ENCODE data around the gene KIAA0825.

The KIAA0825 gene

DNA sequence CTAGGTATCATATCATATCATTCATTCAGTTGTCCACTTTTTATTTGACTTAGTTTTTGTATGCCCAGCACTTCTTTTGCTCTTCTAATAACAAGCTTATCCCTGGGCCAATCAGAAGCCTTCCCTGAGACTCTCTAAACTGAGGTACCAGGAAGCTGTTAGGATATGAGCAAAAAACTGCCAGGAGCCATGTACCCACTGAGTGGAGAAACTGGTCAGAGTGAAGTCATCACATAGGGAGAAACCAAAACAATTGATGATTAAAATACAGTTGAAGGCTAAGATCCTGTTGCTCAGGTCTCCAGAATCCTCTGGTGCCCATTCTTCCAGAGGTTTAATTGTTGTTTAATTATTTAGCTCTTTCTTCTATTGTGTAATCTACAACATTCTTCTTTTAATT is 120.2 kb downstream of the KIAA0825 start:
- Histone ChIP-seq H2BK120ac (ENCODE audit: insufficient read depth, low read length, poor library complexity) (no peak overlapping the region), H3K4me2 (ENCODE audit: low read length) (no peak overlapping the region), H3K4me1 (ENCODE audit: control insufficient read depth in 1 of 2, insufficient read depth in 2 of 2, low read length in 2 of 2) (no peaks in the 10 kb centered on the region), H2AK5ac (ENCODE audit: low read length) (no peak overlapping the region), H3K18ac (ENCODE audit: low read length) (no peak overlapping the region), H4K8ac (ENCODE audit: low read depth, low read length) (no peak overlapping the region), H4K91ac (ENCODE audit: low read depth, low read length) (no peak overlapping the region), H3K27me3 (ENCODE audit: insufficient read depth, low read length) (no peaks in the 10 kb centered on the region), H3K4me3 (ENCODE audit: low read depth, low read length) (no peak overlapping the region), H3K23ac (ENCODE audit: low read length) (no peak overlapping the region), H3K4ac (ENCODE audit: low read depth, low read length) (no peak overlapping the region), H4K12ac (ENCODE audit: low read depth, low read length) (no peak overlapping the region), H2AFZ (ENCODE audit: insufficient read depth, low read length, poor library complexity) (no peak overlapping the region), H3K36me3 (ENCODE audit: control insufficient read depth in 1 of 2, insufficient read depth in 2 of 2, low read length in 2 of 2) (no peaks in the 10 kb centered on the region), H3K9ac (ENCODE audit: low read length) (no peak overlapping the region), H3K9me3 (ENCODE audit: insufficient read depth, low read depth, low read length) (no peaks in the 10 kb centered on the region), H3K79me2 (ENCODE audit: control insufficient read depth, insufficient read depth, low read length, poor library complexity) (no peaks in the 10 kb centered on the region), H3K79me1 (ENCODE audit: low read length) (no peaks in the 10 kb centered on the region), H2BK12ac (ENCODE audit: low read length) (no peak overlapping the region), H3K27ac (ENCODE audit: low read depth, low read length) (no peak overlapping the region), H3K14ac (ENCODE audit: low read length) (no peak overlapping the region), H2BK5ac (ENCODE audit: low read depth, low read length, poor library complexity) (no peak overlapping the region)
- DNase-seq, result no peak

DNA sequence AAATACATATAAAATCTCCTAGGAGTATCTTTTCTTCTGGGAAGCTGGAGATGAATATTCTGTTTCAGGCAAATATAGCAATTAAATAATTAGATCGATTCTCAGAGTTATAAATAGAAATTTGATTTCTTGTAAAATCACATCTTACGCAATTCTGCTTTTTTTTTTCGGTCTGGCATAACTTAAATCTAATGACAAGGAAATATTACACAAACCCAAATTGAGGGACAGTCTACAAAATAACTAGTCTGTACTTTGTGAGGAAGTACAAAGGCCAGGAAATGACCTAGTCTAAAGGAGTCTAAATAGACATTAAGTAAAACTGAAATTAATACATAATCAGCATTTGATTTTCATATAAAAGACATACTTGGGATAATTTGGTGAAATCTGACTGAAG is 133.3 kb downstream of the KIAA0825 start:
- H3K18ac ChIP-seq (ENCODE audit: low read length), result no peak overlapping the region
- no peak overlapping the region for H2BK12ac ChIP-seq (ENCODE audit: low read length)
- no peak overlapping the region for H2BK5ac ChIP-seq (ENCODE audit: low read depth, low read length, poor library complexity)
- no peak for DNase-seq
- no peaks in the 10 kb centered on the region for H3K36me3 ChIP-seq (ENCODE audit: control insufficient read depth in 1 of 2, insufficient read depth in 2 of 2, low read length in 2 of 2)
- H2AK5ac ChIP-seq (ENCODE audit: low read length), result no peak overlapping the region
- H3K79me2 ChIP-seq (ENCODE audit: control insufficient read depth, insufficient read depth, low read length, poor library complexity), result no peaks in the 10 kb centered on the region
- H3K4ac ChIP-seq (ENCODE audit: low read depth, low read length), result no peak overlapping the region
- no peak overlapping the region for H3K14ac ChIP-seq (ENCODE audit: low read length)
- H4K8ac ChIP-seq (ENCODE audit: low read depth, low read length), result no peak overlapping the region
- H3K79me1 ChIP-seq (ENCODE audit: low read length), result no peaks in the 10 kb centered on the region
- no peak overlapping the region for H3K4me3 ChIP-seq (ENCODE audit: low read depth, low read length)
- no CpG with 5 or more reads among the region's 3 CpGs for WGBS (ENCODE audit: extremely low coverage, insufficient coverage, insufficient read length)
- H2BK120ac ChIP-seq (ENCODE audit: insufficient read depth, low read length, poor library complexity), result no peak overlapping the region
- H4K12ac ChIP-seq (ENCODE audit: low read depth, low read length), result no peak overlapping the region
- no peaks in the 10 kb centered on the region for H3K9me3 ChIP-seq (ENCODE audit: insufficient read depth, low read depth, low read length)
- H3K27me3 ChIP-seq (ENCODE audit: insufficient read depth, low read length), result no peaks in the 10 kb centered on the region
- no peak overlapping the region for H3K9ac ChIP-seq (ENCODE audit: low read length)
- no peak overlapping the region for H4K91ac ChIP-seq (ENCODE audit: low read depth, low read length)
- no peak overlapping the region for H3K23ac ChIP-seq (ENCODE audit: low read length)
- H2AFZ ChIP-seq (ENCODE audit: insufficient read depth, low read length, poor library complexity), result no peak overlapping the region
- no peaks in the 10 kb centered on the region for H3K4me1 ChIP-seq (ENCODE audit: control insufficient read depth in 1 of 2, insufficient read depth in 2 of 2, low read length in 2 of 2)
- no peak overlapping the region for H3K4me2 ChIP-seq (ENCODE audit: low read length)
- H3K27ac ChIP-seq (ENCODE audit: low read depth, low read length), result no peak overlapping the region

DNA sequence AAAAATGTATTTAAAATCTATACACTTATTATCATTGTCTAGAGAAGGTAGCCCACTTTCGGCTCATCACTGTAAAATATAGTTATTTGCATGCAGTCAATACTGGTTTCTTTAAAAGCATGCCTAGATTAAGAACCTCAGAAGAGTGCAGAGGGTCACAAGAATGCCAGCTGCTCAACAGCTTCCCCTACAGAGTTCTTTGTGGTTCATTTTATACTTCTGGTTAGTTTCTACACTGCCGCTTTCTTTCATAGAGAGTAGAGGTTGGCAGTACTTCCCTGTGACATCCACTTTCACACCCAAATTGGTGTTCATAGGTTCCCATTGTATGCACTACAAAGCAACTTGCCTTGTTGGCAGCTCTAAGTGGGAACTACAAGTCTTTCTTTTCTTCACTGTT is 137.3 kb downstream of the KIAA0825 start:
- no peak overlapping the region for H2BK120ac ChIP-seq (ENCODE audit: insufficient read depth, low read length, poor library complexity)
- no peak overlapping the region for H2BK5ac ChIP-seq (ENCODE audit: low read depth, low read length, poor library complexity)
- H3K9me3 ChIP-seq (ENCODE audit: insufficient read depth, low read depth, low read length), result no peaks in the 10 kb centered on the region
- H3K27ac ChIP-seq (ENCODE audit: low read depth, low read length), result no peak overlapping the region
- no peak overlapping the region for H4K12ac ChIP-seq (ENCODE audit: low read depth, low read length)
- no peaks in the 10 kb centered on the region for H3K4me1 ChIP-seq (ENCODE audit: control insufficient read depth in 1 of 2, insufficient read depth in 2 of 2, low read length in 2 of 2)
- no peak overlapping the region for H2AK5ac ChIP-seq (ENCODE audit: low read length)
- H3K79me2 ChIP-seq (ENCODE audit: control insufficient read depth, insufficient read depth, low read length, poor library complexity), result no peaks in the 10 kb centered on the region
- no peaks in the 10 kb centered on the region for H3K79me1 ChIP-seq (ENCODE audit: low read length)
- no peak overlapping the region for H3K4me3 ChIP-seq (ENCODE audit: low read depth, low read length)
- H3K9ac ChIP-seq (ENCODE audit: low read length), result no peak overlapping the region
- no peak overlapping the region for H3K4me2 ChIP-seq (ENCODE audit: low read length)
- no peak overlapping the region for H3K4ac ChIP-seq (ENCODE audit: low read depth, low read length)
- no peak overlapping the region for H2AFZ ChIP-seq (ENCODE audit: insufficient read depth, low read length, poor library complexity)
- no peak overlapping the region for H3K14ac ChIP-seq (ENCODE audit: low read length)
- H3K27me3 ChIP-seq (ENCODE audit: insufficient read depth, low read length), result no peaks in the 10 kb centered on the region
- WGBS (ENCODE audit: extremely low coverage, insufficient coverage, insufficient read length), result no CpG with 5 or more reads among the region's 2 CpGs
- DNase-seq, result no peak
- no peak overlapping the region for H4K8ac ChIP-seq (ENCODE audit: low read depth, low read length)
- H3K23ac ChIP-seq (ENCODE audit: low read length), result no peak overlapping the region
- H2BK12ac ChIP-seq (ENCODE audit: low read length), result no peak overlapping the region
- no peak overlapping the region for H4K91ac ChIP-seq (ENCODE audit: low read depth, low read length)
- H3K36me3 ChIP-seq (ENCODE audit: control insufficient read depth in 1 of 2, insufficient read depth in 2 of 2, low read length in 2 of 2), result no peaks in the 10 kb centered on the region
- H3K18ac ChIP-seq (ENCODE audit: low read length), result no peak overlapping the region

DNA sequence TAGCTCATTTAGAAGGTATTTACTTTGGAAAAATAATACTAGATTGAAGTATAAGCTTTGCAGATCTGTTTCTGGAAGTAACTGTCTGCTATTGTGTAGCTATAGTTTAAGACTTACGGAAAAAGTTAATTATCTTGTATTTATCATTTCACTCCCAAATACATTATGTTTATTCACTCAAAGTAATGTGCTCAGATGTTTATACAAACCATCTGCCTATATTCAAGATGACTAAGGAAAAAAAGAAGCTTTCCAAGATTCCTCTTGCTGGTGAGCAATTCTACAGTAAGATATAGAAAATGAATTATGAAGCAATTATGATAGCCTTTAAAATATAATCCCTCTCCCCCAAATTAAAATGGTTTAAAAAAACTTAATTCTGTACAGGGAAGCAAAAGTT is 137.9 kb downstream of the KIAA0825 start:
- H3K79me2 ChIP-seq (ENCODE audit: control insufficient read depth, insufficient read depth, low read length, poor library complexity), result no peaks in the 10 kb centered on the region
- H2AFZ ChIP-seq (ENCODE audit: insufficient read depth, low read length, poor library complexity), result no peak overlapping the region
- no peak overlapping the region for H3K27ac ChIP-seq (ENCODE audit: low read depth, low read length)
- H3K36me3 ChIP-seq (ENCODE audit: control insufficient read depth in 1 of 2, insufficient read depth in 2 of 2, low read length in 2 of 2), result no peaks in the 10 kb centered on the region
- no peak for DNase-seq
- no peak overlapping the region for H2AK5ac ChIP-seq (ENCODE audit: low read length)
- no peak overlapping the region for H2BK120ac ChIP-seq (ENCODE audit: insufficient read depth, low read length, poor library complexity)
- no peaks in the 10 kb centered on the region for H3K27me3 ChIP-seq (ENCODE audit: insufficient read depth, low read length)
- no peak overlapping the region for H3K4me3 ChIP-seq (ENCODE audit: low read depth, low read length)
- no peak overlapping the region for H4K8ac ChIP-seq (ENCODE audit: low read depth, low read length)
- no peaks in the 10 kb centered on the region for H3K79me1 ChIP-seq (ENCODE audit: low read length)
- no peaks in the 10 kb centered on the region for H3K9me3 ChIP-seq (ENCODE audit: insufficient read depth, low read depth, low read length)
- no peak overlapping the region for H3K4me2 ChIP-seq (ENCODE audit: low read length)
- no peak overlapping the region for H2BK12ac ChIP-seq (ENCODE audit: low read length)
- no peak overlapping the region for H3K23ac ChIP-seq (ENCODE audit: low read length)
- WGBS (ENCODE audit: extremely low coverage, insufficient coverage, insufficient read length), result no CpG with 5 or more reads among the region's 1 CpG
- no peak overlapping the region for H4K12ac ChIP-seq (ENCODE audit: low read depth, low read length)
- H3K4ac ChIP-seq (ENCODE audit: low read depth, low read length), result no peak overlapping the region
- no peak overlapping the region for H3K9ac ChIP-seq (ENCODE audit: low read length)
- H3K4me1 ChIP-seq (ENCODE audit: control insufficient read depth in 1 of 2, insufficient read depth in 2 of 2, low read length in 2 of 2), result no peaks in the 10 kb centered on the region
- H3K14ac ChIP-seq (ENCODE audit: low read length), result no peak overlapping the region
- H2BK5ac ChIP-seq (ENCODE audit: low read depth, low read length, poor library complexity), result no peak overlapping the region
- H4K91ac ChIP-seq (ENCODE audit: low read depth, low read length), result no peak overlapping the region
- H3K18ac ChIP-seq (ENCODE audit: low read length), result no peak overlapping the region

DNA sequence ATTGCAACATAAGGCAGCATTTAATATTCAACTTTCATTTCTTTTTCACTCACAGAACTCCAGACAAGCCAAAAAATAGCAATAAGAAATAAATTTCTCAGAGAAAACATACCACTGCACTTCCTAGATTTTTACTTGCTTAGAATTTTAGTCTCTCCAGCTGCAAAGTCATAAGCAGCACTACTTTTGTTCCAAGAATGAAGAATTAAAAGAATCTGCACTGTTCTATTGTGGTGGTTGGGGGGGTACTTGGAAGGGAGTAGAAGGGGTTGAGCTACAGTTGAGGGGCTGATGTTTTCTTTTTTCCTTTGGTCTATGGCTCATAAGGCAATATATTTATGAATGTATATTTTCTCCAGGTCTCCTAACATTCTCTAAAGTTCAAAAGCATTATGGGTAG is 144.5 kb downstream of the KIAA0825 start:
- no peak overlapping the region for H3K4me3 ChIP-seq (ENCODE audit: low read depth, low read length)
- no peak overlapping the region for H2AK5ac ChIP-seq (ENCODE audit: low read length)
- no peak overlapping the region for H4K8ac ChIP-seq (ENCODE audit: low read depth, low read length)
- no peak overlapping the region for H3K27ac ChIP-seq (ENCODE audit: low read depth, low read length)
- H3K4me1 ChIP-seq (ENCODE audit: control insufficient read depth in 1 of 2, insufficient read depth in 2 of 2, low read length in 2 of 2), result no peaks in the 10 kb centered on the region
- H3K9me3 ChIP-seq (ENCODE audit: insufficient read depth, low read depth, low read length), result no peaks in the 10 kb centered on the region
- H3K4me2 ChIP-seq (ENCODE audit: low read length), result no peak overlapping the region
- no peak overlapping the region for H2BK12ac ChIP-seq (ENCODE audit: low read length)
- H3K14ac ChIP-seq (ENCODE audit: low read length), result no peak overlapping the region
- H3K27me3 ChIP-seq (ENCODE audit: insufficient read depth, low read length), result no peaks in the 10 kb centered on the region
- no peak overlapping the region for H4K91ac ChIP-seq (ENCODE audit: low read depth, low read length)
- no peak overlapping the region for H4K12ac ChIP-seq (ENCODE audit: low read depth, low read length)
- no peak overlapping the region for H3K4ac ChIP-seq (ENCODE audit: low read depth, low read length)
- DNase-seq, result no peak
- H3K9ac ChIP-seq (ENCODE audit: low read length), result no peak overlapping the region
- no peak overlapping the region for H2BK120ac ChIP-seq (ENCODE audit: insufficient read depth, low read length, poor library complexity)
- no peak overlapping the region for H3K18ac ChIP-seq (ENCODE audit: low read length)
- H2BK5ac ChIP-seq (ENCODE audit: low read depth, low read length, poor library complexity), result no peak overlapping the region
- no peaks in the 10 kb centered on the region for H3K79me1 ChIP-seq (ENCODE audit: low read length)
- no peak overlapping the region for H3K23ac ChIP-seq (ENCODE audit: low read length)
- no peak overlapping the region for H2AFZ ChIP-seq (ENCODE audit: insufficient read depth, low read length, poor library complexity)
- no peaks in the 10 kb centered on the region for H3K36me3 ChIP-seq (ENCODE audit: control insufficient read depth in 1 of 2, insufficient read depth in 2 of 2, low read length in 2 of 2)
- no peaks in the 10 kb centered on the region for H3K79me2 ChIP-seq (ENCODE audit: control insufficient read depth, insufficient read depth, low read length, poor library complexity)

All from trophoblast cell (in vitro differentiated cells and primary cell).